HepG2 (cell line): ENCODE data around the gene TANGO2. TPM values are rescaled to one million over a fixed set of nuclear protein-coding genes. Genes with fewer than 3 reads are reported as not detected.

Experiments used
- ETS1 ChIP-seq: sonication (generic); formaldehyde crosslinking; IDR thresholded peaks from 2 replicates; pipeline ENCODE4 v1.4.0; 2020; ENCODE audit warnings: missing genetic modification reagents
- FOSL1 ChIP-seq: sonication (generic); formaldehyde crosslinking; IDR thresholded peaks from 2 replicates; pipeline ENCODE4 v1.9.0; 2021; ENCODE audit warnings: missing genetic modification reagents, borderline replicate concordance
- HHEX ChIP-seq: IDR thresholded peaks from 2 replicates; pipeline ENCODE4 v1.6.1; 2016; ENCODE audit warnings: control low read depth
- HMGXB4 ChIP-seq, 2 experiments: sonication (generic) in 1 of 2; formaldehyde crosslinking in 1 of 2; IDR thresholded peaks; 2 replicates each; pipeline versions ENCODE4 v1.4.0 to v1.6.1; 2018 to 2020; ENCODE audit warnings: missing genetic modification reagents in 2 of 2, borderline replicate concordance in 1 of 2, low read depth in 1 of 2, mild to moderate bottlenecking in 1 of 2, missing biosample characterization in 1 of 2
- IRF1 ChIP-seq: sonication (generic); formaldehyde crosslinking; IDR thresholded peaks from 2 replicates; pipeline ENCODE4 v1.4.0; 2020; ENCODE audit warnings: low read depth, mild to moderate bottlenecking, missing genetic modification reagents
- PTBP1 ChIP-seq: fragments of 200-400 bp; formaldehyde crosslinking; IDR thresholded peaks from 2 replicates; pipeline ENCODE4 v1.6.1; 2018; ENCODE audit warnings: low read length, low read depth; ENCODE audit not compliant: poor library complexity, severe bottlenecking
- RBFOX2 ChIP-seq: fragments of 200-400 bp; formaldehyde crosslinking; IDR thresholded peaks from 2 replicates; pipeline ENCODE4 v1.6.1; 2017; ENCODE audit warnings: low read depth, mild to moderate bottlenecking, low read length
- SRF ChIP-seq: IDR thresholded peaks from 2 replicates; pipeline ENCODE4 v1.6.1; 2011; ENCODE audit warnings: mild to moderate bottlenecking, low read depth, low read length, moderate library complexity
- ZBTB33 ChIP-seq: sonication (generic); formaldehyde crosslinking; IDR thresholded peaks from 2 replicates; pipeline ENCODE4 v1.4.0; 2020; ENCODE audit warnings: missing genetic modification reagents
- ZBTB42 ChIP-seq: sonication (generic); formaldehyde crosslinking; IDR thresholded peaks from 2 replicates; pipeline ENCODE4 v1.5.0; 2020; ENCODE audit warnings: mild to moderate bottlenecking, missing genetic modification reagents
- ZFAT ChIP-seq: sonication (generic); formaldehyde crosslinking; conservative IDR thresholded peaks from 2 replicates; pipeline ENCODE4 v1.8.1; 2023; ENCODE audit warnings: missing genetic modification reagents, inconsistent platforms
- ZNF142 ChIP-seq: sonication (generic); formaldehyde crosslinking; IDR thresholded peaks from 2 replicates; pipeline ENCODE4 v1.4.0; 2020; ENCODE audit warnings: missing genetic modification reagents
- ZNF224 ChIP-seq: sonication (generic); formaldehyde crosslinking; IDR thresholded peaks from 2 replicates; pipeline ENCODE4 v1.5.0; 2020; ENCODE audit warnings: mild to moderate bottlenecking, missing genetic modification reagents
- ZNF256 ChIP-seq: sonication (generic); formaldehyde crosslinking; conservative IDR thresholded peaks from 2 replicates; pipeline ENCODE4 v1.4.0; 2020; ENCODE audit warnings: missing genetic modification reagents
- ZNF703 ChIP-seq: sonication (generic); formaldehyde crosslinking; IDR thresholded peaks from 2 replicates; pipeline ENCODE4 v1.5.1; 2020; ENCODE audit warnings: missing genetic modification reagents, mild to moderate bottlenecking, moderate library complexity, borderline replicate concordance
- ZNF761 ChIP-seq: sonication (generic); formaldehyde crosslinking; conservative IDR thresholded peaks from 2 replicates; pipeline ENCODE4 v1.4.0; 2020; ENCODE audit warnings: mild to moderate bottlenecking, missing genetic modification reagents
- polyA plus RNA-seq, 8 experiments: library from polyadenylated mRNA; depleted of rRNA in 3 of 8; stranded (reverse) in 7 of 8; unstranded in 1 of 8; fragments of >200 nt; fragmentation: Illumina TruSeq in 4 of 8; extraction: Trizol in 4 of 8; gene quantifications; 2 replicates each; pipeline versions ENCODE4 v1.2.1 to v1.2.3, GENCODE V29; 2011 to 2016; ENCODE audit warnings: low read depth in 4 of 8, missing spikeins in 1 of 8, mixed read lengths in 1 of 8; ENCODE audit not compliant: insufficient read depth in 1 of 8
- total RNA-seq, 5 experiments: library from RNA; depleted of rRNA; stranded (reverse); fragments of >200 nt; fragmentation: Illumina TruSeq; extraction: Trizol; gene quantifications; 2 replicates each; pipeline ENCODE4 v1.2.3, GENCODE V29; 2016; ENCODE audit warnings: low read depth in 1 of 5

TANGO2 gene
- total and polyA plus RNA-seq, 2 of the 13 experiments (the other 11 are each of a cell fraction or from before 2014, with no cell fraction given), result 12.9 to 14.8 TPM

- peak; percentile 13 to 25; a peak in 2 of 4 replicates for TF ChIP-seq HMGXB4 (CRISPR knock-in tag; IDR thresholded peaks at IDR 0.05; ENCODE audit: borderline replicate concordance in 1 of 2, low read depth in 1 of 2)
- TF ChIP-seq ZBTB33 (CRISPR knock-in tag), result no peak
- TF ChIP-seq ZBTB42, result no peak
- TF ChIP-seq PTBP1, result no peak
- TF ChIP-seq ZNF703 (CRISPR knock-in tag), result no peak
- no peak for TF ChIP-seq SRF
- TF ChIP-seq ETS1, result no peak
- TF ChIP-seq ZNF142, result no peak
- no peak for TF ChIP-seq ZNF256 (CRISPR knock-in tag)
- TF ChIP-seq IRF1 (CRISPR knock-in tag), result no peak
- TF ChIP-seq ZFAT, result no peak
- no peak for TF ChIP-seq FOSL1 (CRISPR knock-in tag)
- no peak for TF ChIP-seq ZNF761
- TF ChIP-seq ZNF224 (CRISPR knock-in tag), result no peak
- TF ChIP-seq RBFOX2, result peak; percentile 75
- no peak for TF ChIP-seq HHEX
These were observed 34.2 kb upstream of the TANGO2 start (continued) for GRCh38 chr22:19986410-19987341.
